Erythroblast (primary cell): Measurements from ENCODE around the gene LMAN2L.
"Not testable (repeated sequence)": the region's sequence is repeated elsewhere in the genome, so short reads cannot be mapped to it uniquely, and the experiment has no call there.

Experiments used
- GATA1 ChIP-seq: IDR thresholded peaks from 2 replicates; pipeline ENCODE4 v1.6.1; 2011; ENCODE audit warnings: low read depth, mild to moderate bottlenecking, control low read depth, low read length, moderate library complexity
- POLR2A ChIP-seq: IDR thresholded peaks from 2 replicates; pipeline ENCODE4 v1.6.1; 2011; ENCODE audit warnings: mild to moderate bottlenecking, low read length

GRCh38 chr2:96665717-96666116 is 74.1 kb downstream of the LMAN2L start:
- TF ChIP-seq POLR2A, GATA1: not testable (repeated sequence)
